ENCODE measurements around the gene RAB42.
"Not testable (repeated sequence)": the region's sequence is repeated elsewhere in the genome, so short reads cannot be mapped to it uniquely, and the experiment has no call there.

The RAB42 gene

GRCh38 chr1:28586585-28587391 is 5.3 kb upstream of the RAB42 start:
- not testable (repeated sequence) for DNase-seq

- no peak for DNase-seq
Observed at GRCh38 chr1:28592321-28593071, 431 bp downstream of the RAB42 start.

GRCh38 chr1:28593988-28594356 is 1.9 kb downstream of the RAB42 start:
- DNase-seq, result not testable (repeated sequence)

GRCh38 chr1:28594686-28595411 is 2.8 kb downstream of the RAB42 start:
- DNase-seq, result not testable (repeated sequence)

GRCh38 chr1:28595412-28596191 is 3.5 kb downstream of the RAB42 start:
- no peak for DNase-seq

GRCh38 chr1:28596276-28596675 is 4.2 kb downstream of the RAB42 start:
- not testable (repeated sequence) for DNase-seq

GRCh38 chr1:28601696-28602095 is 9.6 kb downstream of the RAB42 start:
- DNase-seq, result no peak

GRCh38 chr1:28602536-28603439 is 10.7 kb downstream of the RAB42 start:
- DNase-seq, result peak; percentile 24

- DNase-seq, result no peak
Observed at GRCh38 chr1:28604411-28604810, 12.3 kb downstream of the RAB42 start.

- no peak for DNase-seq
Observed at GRCh38 chr1:28604962-28605361, 12.9 kb downstream of the RAB42 start.

- DNase-seq, result no peak
Observed at GRCh38 chr1:28606771-28607170, 14.7 kb downstream of the RAB42 start.

GRCh38 chr1:28613175-28613574 is 21.1 kb downstream of the RAB42 start:
- no peak for DNase-seq

- no peak for DNase-seq
Observed at GRCh38 chr1:28631713-28632112, 39.6 kb downstream of the RAB42 start.

- DNase-seq, result no peak
Observed at GRCh38 chr1:28632560-28632959, 40.5 kb downstream of the RAB42 start.

- DNase-seq, result peak; percentile 18
Observed at GRCh38 chr1:28640766-28641165, 48.7 kb downstream of the RAB42 start.

GRCh38 chr1:28642056-28642846 is 50.2 kb downstream of the RAB42 start:
- DNase-seq, result no peak

- peak; percentile 92 for DNase-seq
Observed at GRCh38 chr1:28642847-28643635, 51.0 kb downstream of the RAB42 start, which contains the start of gene TAF12. Gene TAF12, minus strand, starts transcription at chr1:28643067. Its CDS starts 20,986 bp downstream, at chr1:28622081.

- no peak for DNase-seq
Observed at GRCh38 chr1:28644494-28644893, 52.4 kb downstream of the RAB42 start.

Data from activated naive CD4-positive, alpha-beta T cell treated with Interleukin-2 at 50 U/mL for 16 hours (primary cell).